Skeletal muscle tissue (tissue), 4 donors: ENCODE data around the gene RBM47. TPM values are rescaled to one million over a fixed set of nuclear protein-coding genes. Genes with fewer than 3 reads are reported as not detected.

Experiments used
- H3K27ac ChIP-seq: one replicate; pipeline ENCODE4 v1.7.0; 2013; ENCODE audit warnings: mild to moderate bottlenecking, low read depth, low read length, inconsistent platforms
- H3K27me3 ChIP-seq, 3 donors: one replicate each; pipeline ENCODE4 v1.7.0; 2013; ENCODE audit warnings: low read length in 3 of 3; ENCODE audit not compliant: control insufficient read depth in 3 of 3, insufficient read depth in 3 of 3
- H3K36me3 ChIP-seq, 3 donors: one replicate each; pipeline ENCODE4 v1.7.0; 2013; ENCODE audit warnings: low read length in 3 of 3; ENCODE audit not compliant: control insufficient read depth in 3 of 3, insufficient read depth in 3 of 3
- H3K4me1 ChIP-seq, 3 donors: one replicate each; pipeline ENCODE4 v1.7.0; 2013; ENCODE audit warnings: low read length in 3 of 3, mild to moderate bottlenecking in 3 of 3; ENCODE audit not compliant: control insufficient read depth in 3 of 3, insufficient read depth in 3 of 3
- H3K4me3 ChIP-seq, 3 donors: one replicate each; pipeline ENCODE4 v1.7.0; 2013; ENCODE audit warnings: low read length in 3 of 3
- H3K9ac ChIP-seq, 3 donors: one replicate each; pipeline ENCODE4 v1.7.0; 2013; ENCODE audit warnings: low read length in 3 of 3, mild to moderate bottlenecking in 3 of 3, moderate library complexity in 2 of 3, low read depth in 1 of 3
- H3K9me3 ChIP-seq, 3 donors: one replicate each; pipeline ENCODE4 v1.7.0; 2013; ENCODE audit warnings: low read length in 3 of 3; ENCODE audit not compliant: control insufficient read depth in 3 of 3
- total RNA-seq: library from RNA; depleted of rRNA; stranded (reverse); fragments of >200 nt; gene quantifications from one replicate; pipeline ENCODE4 v1.2.3, GENCODE V29; 2014
- donor health status: Osteomylitis.

RBM47 gene
- total RNA-seq, 1 donor from 2014 or later: 2.6 TPM

- H3K4me1 ChIP-seq: peaks cover 0 to 10% (median 3%) of the 10 kb centered on the region in 3 donors
- no peak overlapping the region for H3K4me3 ChIP-seq
- H3K27ac ChIP-seq: no peak overlapping the region
- no peak overlapping the region for H3K9ac ChIP-seq
- no peaks in the 10 kb centered on the region for H3K36me3 ChIP-seq
- no peaks in the 10 kb centered on the region for H3K9me3 ChIP-seq
- H3K27me3 ChIP-seq: peaks cover 7 to 19% (median 17%) of the 10 kb centered on the region in 3 donors
Observed at GRCh38 chr4:40626183-40626990, 3.3 kb downstream of the RBM47 start.

DNA sequence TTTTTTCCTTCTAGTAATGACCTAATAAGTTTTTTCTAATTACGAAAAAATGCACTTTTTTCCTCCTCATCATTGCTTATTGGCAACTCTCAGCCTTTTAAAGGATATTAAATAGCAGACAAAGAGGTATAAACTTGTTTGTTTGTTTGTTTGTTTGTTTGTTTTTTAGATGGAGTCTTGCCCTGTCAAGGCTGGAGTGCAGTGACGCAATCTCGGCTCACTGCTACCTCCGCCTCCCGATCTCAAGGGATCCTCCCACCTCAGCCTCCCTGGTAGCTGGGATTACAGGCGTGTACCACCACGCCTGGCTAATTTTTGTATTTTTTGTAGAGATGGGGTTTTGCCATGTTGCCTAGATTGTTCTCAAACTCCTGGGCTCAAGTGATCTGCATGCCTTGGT is 6.0 kb downstream of the RBM47 start:
- no peaks in the 10 kb centered on the region for H3K36me3 ChIP-seq
- H3K27ac ChIP-seq: no peak overlapping the region
- H3K4me1 ChIP-seq: no peaks in the 10 kb centered on the region
- no peak overlapping the region for H3K9ac ChIP-seq
- H3K27me3 ChIP-seq: peaks cover 4 to 19% (median 11%) of the 10 kb centered on the region in 3 donors
- H3K4me3 ChIP-seq: no peak overlapping the region
- no peaks in the 10 kb centered on the region for H3K9me3 ChIP-seq

GRCh38 chr4:40622913-40623312 is 6.8 kb downstream of the RBM47 start:
- Histone ChIP-seq H3K27me3 (peaks cover 4 to 16% (median 6%) of the 10 kb centered on the region in 3 donors), H3K4me1 (no peaks in the 10 kb centered on the region), H3K36me3 (no peaks in the 10 kb centered on the region), H3K27ac (no peak overlapping the region), H3K9ac (no peak overlapping the region), H3K4me3 (no peak overlapping the region), H3K9me3 (no peaks in the 10 kb centered on the region)

- no peak overlapping the region for H3K27ac ChIP-seq
- H3K9ac ChIP-seq: no peak overlapping the region
- no peaks in the 10 kb centered on the region for H3K9me3 ChIP-seq
- H3K36me3 ChIP-seq: no peaks in the 10 kb centered on the region
- peaks cover 4 to 13% (median 5%) of the 10 kb centered on the region in 3 donors for H3K27me3 ChIP-seq
- H3K4me1 ChIP-seq: no peaks in the 10 kb centered on the region
- H3K4me3 ChIP-seq: no peak overlapping the region
Observed at GRCh38 chr4:40621592-40622512, 7.8 kb downstream of the RBM47 start.

DNA sequence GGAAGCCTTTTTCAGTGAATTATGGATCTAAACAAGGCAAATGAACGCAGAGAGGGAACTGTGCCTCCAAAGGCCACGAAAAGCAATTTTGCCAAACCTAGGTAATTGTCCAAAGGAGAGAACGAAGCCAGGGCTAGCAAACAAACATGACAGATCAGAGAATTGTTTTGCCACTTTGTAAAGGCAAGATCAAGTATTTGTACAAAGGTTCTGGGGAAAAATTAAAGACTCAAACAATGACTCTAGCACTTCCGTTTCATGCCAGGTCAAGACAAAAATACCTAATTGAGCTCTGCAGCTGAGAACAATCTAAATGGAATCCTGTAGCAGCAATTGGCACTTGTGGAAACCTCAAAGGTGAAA is 8.5 kb downstream of the RBM47 start:
- peak overlapping the region; percentile 55 for H3K27ac ChIP-seq
- H3K27me3 ChIP-seq: peaks cover 3 to 6% (median 4%) of the 10 kb centered on the region in 3 donors
- H3K9me3 ChIP-seq: no peaks in the 10 kb centered on the region
- no peak overlapping the region for H3K9ac ChIP-seq
- no peaks in the 10 kb centered on the region for H3K36me3 ChIP-seq
- no peak overlapping the region for H3K4me3 ChIP-seq
- H3K4me1 ChIP-seq: no peaks in the 10 kb centered on the region

GRCh38 chr4:40619600-40619999 is 10.1 kb downstream of the RBM47 start:
- no peaks in the 10 kb centered on the region for H3K9me3 ChIP-seq

GRCh38 chr4:40617872-40618271 is 11.8 kb downstream of the RBM47 start:
- no peak overlapping the region for H3K27ac ChIP-seq
- no peak overlapping the region for H3K9ac ChIP-seq
- no peak overlapping the region for H3K4me3 ChIP-seq
- no peaks in the 10 kb centered on the region for H3K9me3 ChIP-seq
- no peaks in the 10 kb centered on the region for H3K4me1 ChIP-seq
- no peaks in the 10 kb centered on the region for H3K36me3 ChIP-seq
- no peaks in the 10 kb centered on the region for H3K27me3 ChIP-seq

More at GRCh38 chr4:40619600-40619999, 10.1 kb downstream of the RBM47 start:
- Histone ChIP-seq H3K4me3 (no peak overlapping the region), H3K36me3 (no peaks in the 10 kb centered on the region), H3K27me3 (no peaks in the 10 kb centered on the region), H3K4me1 (no peaks in the 10 kb centered on the region), H3K27ac (no peak overlapping the region), H3K9ac (no peak overlapping the region)

- Histone ChIP-seq H3K27ac (no peak overlapping the region), H3K4me3 (no peak overlapping the region), H3K9me3 (no peaks in the 10 kb centered on the region), H3K9ac (no peak overlapping the region), H3K36me3 (no peaks in the 10 kb centered on the region), H3K27me3 (no peaks in the 10 kb centered on the region), H3K4me1 (no peaks in the 10 kb centered on the region)
Observed at GRCh38 chr4:40614031-40614430, 15.6 kb downstream of the RBM47 start.

- Histone ChIP-seq H3K9ac (no peak overlapping the region), H3K36me3 (no peaks in the 10 kb centered on the region), H3K27me3 (no peaks in the 10 kb centered on the region), H3K4me3 (no peak overlapping the region), H3K27ac (no peak overlapping the region), H3K4me1 (no peaks in the 10 kb centered on the region), H3K9me3 (no peaks in the 10 kb centered on the region)
Observed at GRCh38 chr4:40613456-40613855, 16.2 kb downstream of the RBM47 start.

- Histone ChIP-seq H3K9me3 (no peaks in the 10 kb centered on the region), H3K4me3 (no peak overlapping the region), H3K27me3 (no peaks in the 10 kb centered on the region), H3K36me3 (no peaks in the 10 kb centered on the region), H3K27ac (no peak overlapping the region), H3K4me1 (no peaks in the 10 kb centered on the region), H3K9ac (no peak overlapping the region)
Observed at GRCh38 chr4:40612831-40613230, 16.8 kb downstream of the RBM47 start.
